GM21528 (cell line): Measurements from ENCODE around the gene SBNO1.
A peak's percentile ranks its signal among the peaks of the same experiment; 100 is the strongest.
"Not testable (repeated sequence)": the region's sequence is repeated elsewhere in the genome, so short reads cannot be mapped to it uniquely, and the experiment has no call there.

Source experiments
- ATAC-seq: cut with Tn5 transposase; IDR thresholded peaks from one replicate; pipeline ENCODE4 v1.9.1; 2021; ENCODE audit warnings: mild to moderate bottlenecking, moderate library complexity; ENCODE audit not compliant: unreplicated experiment, low FRiP score

SBNO1 gene

DNA sequence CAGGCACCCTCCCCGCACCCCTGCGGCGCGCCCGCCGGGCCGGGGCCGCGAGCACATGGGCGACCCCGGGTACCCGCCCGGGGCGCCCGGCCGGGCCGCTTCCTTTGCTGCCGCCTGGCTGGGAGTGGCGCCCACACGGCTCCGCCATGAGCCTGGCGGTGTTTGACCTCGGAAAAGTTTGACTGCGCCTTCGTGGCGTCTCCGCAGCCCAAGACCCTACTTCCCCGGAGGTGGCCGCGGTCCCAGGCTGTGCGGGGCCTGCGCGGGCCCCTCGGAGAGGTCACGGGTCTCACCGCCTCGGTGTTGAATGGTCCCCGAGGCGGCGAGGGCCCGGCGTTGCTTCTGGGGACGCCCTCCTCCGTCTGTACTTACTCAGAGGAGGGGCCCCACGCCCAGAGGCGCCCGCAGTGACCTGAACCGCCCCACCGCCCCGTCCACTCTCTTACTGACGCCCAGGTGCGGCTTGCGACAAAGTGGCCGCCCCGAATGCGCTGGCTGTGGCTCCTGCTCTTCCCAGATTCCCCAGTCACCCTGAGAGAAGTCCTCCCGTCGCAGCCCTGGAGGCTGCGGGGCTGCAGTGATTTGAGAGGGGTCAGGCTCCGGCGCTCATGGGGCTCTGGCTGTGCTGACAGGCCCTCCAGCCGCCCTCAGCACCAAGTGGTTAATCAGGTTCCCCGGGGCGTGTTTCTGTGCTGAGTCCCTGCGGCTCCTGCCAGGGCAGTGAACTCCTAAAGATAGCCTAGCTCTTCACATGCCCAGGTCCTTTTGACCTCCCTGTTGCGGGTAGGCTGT is 25.1 kb upstream of the SBNO1 start:
- ATAC-seq = peak; percentile 11

DNA sequence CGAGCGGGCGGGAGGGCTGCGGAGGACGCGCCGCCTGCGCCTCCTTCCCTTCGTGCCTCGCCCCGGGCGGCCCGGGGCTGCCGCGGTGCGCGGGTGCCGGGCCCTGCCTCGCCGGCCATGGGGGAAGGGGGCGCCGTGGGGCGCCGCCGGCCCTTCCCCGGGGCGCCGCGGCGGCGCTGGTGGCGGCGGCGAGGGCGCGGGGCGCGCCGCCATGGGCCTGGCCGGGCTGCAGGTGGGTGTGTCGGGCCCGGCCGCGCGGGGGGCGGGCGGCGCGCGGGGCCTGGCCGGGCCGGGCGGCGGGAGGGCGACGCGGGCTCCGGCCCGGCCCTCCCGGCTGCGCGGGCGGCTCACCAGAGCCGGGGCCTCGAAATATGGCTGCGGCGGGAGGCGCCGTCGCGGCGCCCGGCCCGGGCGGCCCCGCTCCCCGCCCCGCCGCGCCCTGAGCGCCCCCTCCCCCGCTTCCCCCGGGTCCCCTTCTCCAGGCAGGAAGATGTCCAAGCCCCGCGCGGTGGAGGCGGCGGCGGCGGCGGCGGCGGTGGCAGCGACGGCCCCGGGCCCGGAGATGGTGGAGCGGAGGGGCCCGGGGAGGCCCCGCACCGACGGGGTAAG is 24.4 kb upstream of the SBNO1 start:
- ATAC-seq = peak; percentile 27

DNA sequence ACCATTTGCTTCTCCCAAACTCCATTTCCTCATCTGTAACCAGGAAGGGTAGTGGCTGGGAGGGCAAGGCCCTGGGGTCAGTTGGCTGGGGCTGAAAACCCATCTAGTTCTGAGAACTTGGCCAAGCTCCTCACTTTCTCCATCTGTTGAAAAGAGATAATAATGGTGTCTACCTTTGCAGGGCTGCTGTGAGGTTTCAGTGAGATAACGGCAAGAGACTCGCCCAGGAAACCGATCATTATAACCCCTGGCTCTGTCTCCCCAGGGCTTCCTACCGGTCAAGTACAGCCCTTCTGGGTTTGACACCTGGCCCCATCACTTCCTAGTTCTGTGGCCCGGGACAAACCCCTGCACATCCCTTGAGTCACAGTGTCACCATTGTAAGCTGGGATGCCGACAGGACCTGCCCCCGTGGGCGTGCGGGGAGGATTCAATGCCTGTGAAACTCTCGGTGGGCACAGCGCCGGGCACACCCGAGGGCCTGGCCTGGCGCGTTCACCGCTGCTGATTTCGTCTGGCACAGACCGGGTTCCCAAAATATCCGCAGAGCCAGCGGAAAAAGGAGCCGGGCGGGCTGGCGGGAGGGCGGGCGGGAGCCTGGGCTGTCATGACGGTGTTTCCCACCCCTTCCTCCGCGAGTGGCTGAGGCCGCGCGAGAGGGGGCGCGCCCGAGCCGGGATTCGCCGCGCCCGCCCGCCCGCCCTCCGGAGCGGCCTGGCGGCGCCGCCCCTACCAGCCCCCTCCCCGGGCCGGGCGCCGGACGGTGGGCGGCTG is 23.7 kb upstream of the SBNO1 start:
- ATAC-seq = peak; percentile 43

DNA sequence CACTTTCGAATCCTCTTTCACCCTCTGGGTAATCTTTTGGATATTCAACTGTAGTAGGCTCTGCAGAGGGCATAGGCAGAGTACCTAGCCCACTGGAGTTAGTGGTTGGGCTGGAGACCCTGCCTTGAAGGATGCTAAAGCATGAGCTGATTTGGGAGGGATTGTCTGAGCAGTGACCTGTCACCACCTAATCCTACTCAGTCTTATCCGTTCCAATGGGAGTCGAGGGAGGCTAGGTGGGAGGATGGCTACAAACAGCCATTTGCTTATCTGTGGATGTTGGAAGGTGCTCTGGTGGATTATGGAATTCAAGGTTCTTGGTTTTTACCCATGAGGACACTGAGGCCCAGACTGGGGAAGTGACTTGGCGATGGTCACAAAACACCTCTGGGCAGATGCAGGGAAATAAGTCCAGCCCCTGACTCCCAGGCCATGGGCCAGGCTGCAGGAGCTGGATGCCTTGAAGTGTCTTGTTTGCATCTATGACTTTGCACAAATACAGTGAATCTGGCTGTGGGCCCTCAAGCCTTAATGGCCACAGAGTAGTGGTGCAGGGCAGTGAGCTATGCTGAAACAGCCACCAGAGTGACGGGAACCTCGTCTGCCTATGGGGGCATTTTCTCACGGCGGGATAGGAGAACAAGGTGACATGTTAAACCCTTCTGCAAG is 23.0 kb upstream of the SBNO1 start:
- no peak for ATAC-seq

DNA sequence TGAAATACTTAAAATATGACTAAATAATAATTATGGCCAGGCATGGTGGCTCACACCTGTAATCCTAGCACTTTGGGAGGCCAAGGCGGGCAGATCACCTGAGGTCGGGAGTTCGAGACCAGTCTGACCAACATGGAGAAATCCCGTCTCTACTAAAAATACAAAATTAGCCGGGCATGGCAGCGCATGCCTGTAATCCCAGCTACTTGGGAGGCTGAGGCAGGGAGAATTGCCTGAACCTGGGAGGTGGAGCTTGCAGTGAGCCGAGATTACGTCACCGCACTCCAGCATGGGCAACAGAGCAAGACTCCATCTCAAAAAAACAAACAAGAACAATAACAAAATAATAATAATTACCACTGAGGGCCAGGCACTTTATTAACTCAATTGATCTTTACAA is 20.9 kb upstream of the SBNO1 start:
- ATAC-seq = not testable (repeated sequence)

DNA sequence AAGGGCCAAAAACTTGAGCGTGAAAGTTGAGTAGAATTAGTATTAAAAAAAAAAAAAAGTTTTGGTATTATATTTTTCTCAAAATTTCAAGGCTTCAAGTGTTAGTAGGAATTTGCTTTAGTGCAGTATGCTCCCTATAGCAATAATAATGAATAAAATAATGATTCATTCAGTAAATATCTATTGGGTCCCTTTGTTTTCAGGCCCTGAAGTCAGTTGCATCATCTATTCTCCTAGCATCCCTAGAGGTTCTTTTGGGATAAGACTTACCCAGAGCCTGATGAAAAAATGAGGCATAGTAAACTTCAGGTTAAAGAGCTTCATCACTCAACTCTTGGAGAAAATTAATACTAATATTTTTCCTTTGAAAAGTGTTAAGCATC is 20.3 kb upstream of the SBNO1 start:
- no peak for ATAC-seq

DNA sequence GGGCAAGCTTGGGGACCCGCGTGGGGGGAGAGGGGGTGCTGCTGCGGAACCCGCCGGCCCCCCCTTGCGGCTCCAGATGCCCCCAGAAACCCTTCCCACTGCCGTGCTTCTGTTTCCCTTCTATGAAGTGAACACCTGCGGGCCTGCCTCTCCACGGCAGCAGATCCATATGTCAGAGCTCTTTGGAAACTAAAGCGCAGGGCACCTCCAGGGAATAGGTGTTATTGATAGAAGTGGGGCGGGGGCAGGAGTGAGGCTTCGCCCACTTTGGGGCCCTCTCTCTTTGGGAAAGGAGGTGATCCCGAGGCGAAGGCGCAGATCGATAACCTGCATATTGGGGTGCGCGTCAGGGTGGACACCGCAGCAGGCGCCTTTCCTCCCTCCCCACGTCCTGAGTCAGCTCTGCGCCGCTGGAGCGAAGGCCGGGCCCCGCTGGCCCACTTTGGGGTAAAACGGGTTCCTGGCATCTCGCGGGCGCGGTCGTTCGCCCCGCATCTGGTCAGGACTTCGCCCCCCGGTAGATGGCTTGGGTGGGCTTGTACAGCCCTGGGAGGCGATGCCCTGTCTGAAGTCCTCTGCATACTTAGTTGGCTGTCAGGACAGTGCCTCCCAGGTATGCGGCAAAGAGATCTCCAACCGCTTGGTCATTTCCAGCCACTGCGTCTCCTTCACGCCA is 19.8 kb upstream of the SBNO1 start:
- ATAC-seq = no peak

DNA sequence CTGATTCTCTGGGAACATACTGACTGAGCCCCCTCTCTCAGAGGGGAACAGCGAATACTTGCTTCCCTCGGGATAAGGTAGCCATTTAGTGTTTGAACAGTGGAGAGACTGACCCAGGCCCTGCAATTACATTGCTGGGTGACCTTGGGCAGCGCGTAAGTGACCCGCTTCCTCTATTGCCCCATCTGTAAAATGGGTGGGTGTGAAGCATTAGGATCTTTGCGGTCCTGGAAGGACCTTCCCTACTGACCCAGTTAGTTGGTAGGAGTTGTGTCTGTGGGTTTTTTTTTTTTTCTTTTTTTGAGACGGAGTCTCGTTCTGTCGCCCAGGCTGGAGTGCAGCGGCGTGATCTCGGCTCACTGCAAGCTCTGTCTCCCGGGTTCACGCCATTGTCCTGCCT is 18.0 kb upstream of the SBNO1 start:
- ATAC-seq = no peak

DNA sequence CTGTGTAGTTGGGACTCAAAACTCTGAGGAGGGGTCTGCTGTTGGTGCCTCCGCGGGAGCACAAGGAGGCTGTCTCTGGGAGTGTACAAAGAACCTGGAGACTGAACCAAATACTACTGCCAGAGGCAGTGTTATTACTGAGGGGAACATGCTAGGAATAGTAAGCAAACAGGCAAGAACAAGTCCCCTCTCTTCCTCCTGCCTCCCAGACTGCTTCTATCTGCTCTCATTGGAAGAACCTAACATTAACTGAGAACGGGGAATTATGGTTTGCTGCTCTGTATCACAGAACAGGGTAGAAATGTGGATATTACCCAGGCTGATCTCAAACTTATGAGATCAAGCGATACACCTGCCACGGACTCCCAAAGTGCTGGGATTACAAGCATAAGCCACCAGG is 14.7 kb upstream of the SBNO1 start:
- ATAC-seq = no peak

DNA sequence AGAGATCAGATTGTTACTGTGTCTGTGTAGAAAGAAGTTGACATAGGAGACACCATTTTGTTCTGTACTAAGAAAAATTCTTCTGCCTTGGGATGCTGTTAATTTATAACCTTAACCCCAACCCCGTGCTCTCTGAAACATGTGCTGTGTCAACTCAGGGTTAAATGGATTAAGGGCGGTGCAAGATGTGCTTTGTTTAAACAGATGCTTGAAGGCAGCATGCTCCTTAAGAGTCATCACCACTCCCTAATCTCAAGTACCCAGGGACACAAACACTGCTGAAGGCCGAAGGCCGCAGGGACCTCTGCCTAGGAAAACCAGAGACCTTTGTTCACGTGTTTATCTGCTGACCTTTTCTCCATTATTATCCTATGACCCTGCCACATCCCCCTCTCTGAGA is 7.8 kb upstream of the SBNO1 start:
- not testable (repeated sequence) for ATAC-seq

DNA sequence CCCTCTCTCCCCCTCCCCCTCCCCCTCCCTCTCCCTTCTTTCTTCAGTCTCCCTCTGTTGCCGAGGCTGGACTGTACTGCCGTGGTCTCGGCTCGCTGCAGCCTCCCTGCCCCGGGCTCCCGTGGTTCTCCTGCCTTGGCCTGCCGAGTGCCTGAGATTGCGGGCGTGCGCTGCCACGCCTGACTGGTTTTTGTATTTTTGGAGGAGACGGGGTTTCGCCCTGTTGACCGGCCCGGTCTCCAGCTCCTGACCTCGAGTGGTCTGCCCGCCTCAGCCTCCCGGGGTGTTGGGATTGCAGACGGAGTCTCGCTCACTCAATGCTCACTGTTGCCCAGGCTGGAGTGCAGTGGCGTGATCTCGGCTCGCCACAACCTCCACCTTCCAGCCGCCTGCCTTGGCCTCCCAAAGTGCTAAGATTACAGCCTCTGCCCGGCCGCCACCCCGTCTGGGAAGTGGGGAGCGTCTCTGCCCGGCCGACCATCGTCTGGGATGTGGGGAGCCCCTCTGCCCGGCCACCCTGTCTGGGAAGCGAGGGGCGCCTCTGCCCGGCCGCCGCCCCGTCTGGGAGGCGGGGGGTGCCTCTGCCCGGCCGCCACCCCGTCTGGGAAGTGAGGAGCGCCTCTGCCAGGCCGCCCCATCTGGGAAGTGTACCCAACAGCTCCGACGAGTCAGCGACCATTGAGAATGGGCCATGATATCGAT is 7.2 kb upstream of the SBNO1 start:
- ATAC-seq = not testable (repeated sequence)

DNA sequence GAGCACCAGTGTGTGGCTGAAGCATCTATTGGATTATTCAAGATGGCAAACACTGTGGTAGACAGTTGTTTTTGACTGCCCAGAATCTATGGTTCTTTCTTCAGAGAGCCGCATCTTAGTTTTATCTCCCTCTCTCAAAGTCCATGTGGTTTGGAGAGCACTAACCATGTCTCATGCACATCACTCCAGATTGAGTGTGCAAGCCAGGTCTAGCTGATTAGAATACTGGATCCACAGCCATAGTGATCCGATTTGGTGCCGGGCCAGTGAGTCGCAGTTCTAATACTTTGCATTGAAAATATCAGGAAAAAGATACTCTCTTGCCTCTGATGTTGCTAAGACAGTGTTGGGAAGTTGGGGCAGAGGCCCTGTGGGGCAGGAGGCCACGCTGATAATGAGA is 4.6 kb upstream of the SBNO1 start:
- ATAC-seq = no peak

DNA sequence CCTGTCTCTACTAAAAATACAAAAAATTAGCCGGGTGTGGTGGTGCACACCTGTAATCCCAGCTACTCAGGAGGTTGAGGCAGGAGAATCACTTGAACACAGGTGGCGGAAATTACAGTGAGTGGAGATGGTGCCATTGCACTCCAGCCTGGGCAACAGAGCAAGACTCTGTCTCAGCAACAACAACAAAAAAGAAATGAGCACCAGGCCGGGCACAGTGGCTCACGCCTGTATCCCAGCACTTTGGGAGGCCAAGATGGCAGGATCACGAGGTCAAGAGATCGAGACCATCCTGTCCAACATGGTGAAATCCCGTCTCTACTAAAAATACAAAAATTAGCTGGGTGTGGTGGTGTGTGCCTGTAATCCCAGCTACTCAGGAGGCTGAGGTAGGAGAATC is 3.8 kb upstream of the SBNO1 start:
- ATAC-seq = not testable (repeated sequence)

DNA sequence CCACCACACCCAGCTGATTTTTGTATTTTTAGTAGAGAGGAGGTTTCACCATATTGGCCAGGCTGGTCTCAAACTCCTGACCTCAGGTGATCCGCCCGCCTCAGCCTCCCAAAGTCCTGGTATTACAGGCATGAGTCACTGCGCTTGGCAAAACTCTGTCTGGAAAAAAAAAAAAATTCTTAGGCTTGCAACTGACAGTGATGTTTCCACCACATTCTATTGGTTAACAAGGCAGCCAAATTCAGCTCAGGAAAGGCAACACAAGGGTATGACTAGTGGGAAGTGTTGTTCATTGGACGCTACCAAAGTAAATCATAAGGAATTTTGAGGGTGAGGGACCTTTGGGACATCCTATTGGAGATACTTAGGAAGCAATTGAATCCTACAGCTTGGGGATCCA is 2.9 kb upstream of the SBNO1 start:
- no peak for ATAC-seq

DNA sequence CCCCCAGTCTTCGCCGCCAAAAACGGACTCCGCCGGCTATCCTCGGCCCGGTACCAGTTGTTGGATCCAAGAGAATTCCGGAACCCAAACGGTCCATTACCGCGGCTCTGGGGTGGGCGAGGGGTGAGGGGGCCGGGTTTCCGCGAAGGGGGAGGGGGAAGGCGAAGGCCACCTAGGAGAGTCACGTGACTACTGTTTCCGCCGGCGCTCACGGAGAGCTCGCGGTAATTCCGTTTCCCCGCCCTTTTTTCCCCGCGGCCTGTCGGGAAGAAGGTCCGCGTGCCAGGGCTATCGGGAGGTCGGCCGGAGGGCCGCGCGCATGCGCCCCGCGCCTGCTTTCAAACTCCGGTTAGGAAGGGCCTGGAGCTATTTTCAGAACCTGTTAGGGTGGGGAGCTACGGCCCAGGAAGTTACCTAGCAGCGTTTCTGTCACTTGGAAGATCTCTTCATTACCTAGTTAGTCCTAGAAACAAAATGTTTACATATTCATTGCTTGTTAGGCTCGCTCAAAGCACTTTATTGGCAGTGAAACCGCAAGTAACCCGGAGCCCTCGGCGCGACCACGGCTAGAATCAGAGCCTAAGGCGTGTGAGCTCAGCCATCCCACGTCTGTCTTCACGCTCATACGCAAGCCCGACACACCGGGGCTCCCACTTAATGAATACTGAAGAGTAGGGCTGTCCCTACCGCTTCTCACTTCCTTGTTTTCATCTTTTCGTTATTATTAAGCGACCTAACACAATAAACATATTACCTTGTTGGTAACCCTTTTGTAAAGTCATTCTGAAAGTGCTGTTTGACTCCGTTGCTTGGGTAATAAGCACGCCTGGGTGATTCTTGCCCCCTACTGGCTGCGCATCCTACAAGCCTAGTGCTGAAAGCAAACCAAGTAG is 624 bp upstream of the SBNO1 start:
- peak; percentile 62 for ATAC-seq

DNA sequence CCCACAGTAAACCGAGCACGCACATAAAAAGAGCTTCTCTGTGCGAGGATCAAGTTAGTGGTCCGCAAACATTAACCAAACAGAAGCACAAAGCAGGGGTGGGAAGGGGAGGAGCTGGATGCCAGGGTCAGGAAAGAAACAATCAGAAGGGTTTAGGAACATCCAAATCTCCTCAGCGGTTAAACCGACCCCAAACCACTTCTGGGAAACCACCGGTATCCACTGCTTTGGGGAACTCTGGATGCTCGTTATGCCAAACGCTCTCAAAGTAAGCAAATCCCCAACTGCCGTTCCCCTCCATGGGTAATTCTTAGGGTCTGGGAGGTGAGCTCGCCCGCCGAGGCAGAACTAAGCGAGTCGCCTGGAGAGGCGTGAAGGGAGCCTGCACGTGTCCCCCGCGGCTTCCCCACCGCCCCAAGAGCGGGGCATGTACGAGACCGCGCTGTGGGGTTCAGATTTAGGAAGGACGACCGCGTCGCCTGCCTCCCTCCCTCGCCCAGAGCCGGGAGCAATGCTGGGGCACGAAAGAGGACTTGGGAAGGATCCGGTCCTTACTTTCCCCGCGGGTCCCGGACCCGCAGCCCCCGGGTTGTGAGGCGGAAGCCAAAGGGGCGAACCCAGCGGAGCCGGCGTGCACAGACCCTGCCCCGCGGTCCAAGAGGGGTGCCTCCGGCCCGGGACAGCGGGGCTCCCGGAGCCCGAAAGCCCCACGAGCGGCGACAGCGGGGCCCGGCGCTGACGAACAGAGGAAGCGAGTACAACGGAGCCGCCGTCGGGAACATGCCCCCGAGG is 711 bp downstream of the SBNO1 start:
- ATAC-seq = no peak

DNA sequence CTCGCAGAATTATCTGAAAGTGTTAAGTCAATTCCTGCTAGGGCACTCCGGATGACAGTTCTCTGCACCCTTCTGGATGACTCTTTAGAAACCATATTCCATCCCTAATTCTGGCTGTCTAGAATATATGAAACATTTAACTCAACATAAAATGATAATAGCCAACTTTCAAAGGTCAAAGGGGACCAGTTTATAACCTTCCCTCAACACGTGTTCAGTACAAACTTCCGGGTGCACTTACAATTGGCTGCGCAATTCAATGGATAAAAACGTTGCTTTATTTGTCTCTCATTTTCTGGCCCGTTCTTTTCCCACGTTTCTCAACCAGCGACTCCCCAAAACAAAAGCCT is 1.3 kb downstream of the SBNO1 start:
- ATAC-seq = no peak

DNA sequence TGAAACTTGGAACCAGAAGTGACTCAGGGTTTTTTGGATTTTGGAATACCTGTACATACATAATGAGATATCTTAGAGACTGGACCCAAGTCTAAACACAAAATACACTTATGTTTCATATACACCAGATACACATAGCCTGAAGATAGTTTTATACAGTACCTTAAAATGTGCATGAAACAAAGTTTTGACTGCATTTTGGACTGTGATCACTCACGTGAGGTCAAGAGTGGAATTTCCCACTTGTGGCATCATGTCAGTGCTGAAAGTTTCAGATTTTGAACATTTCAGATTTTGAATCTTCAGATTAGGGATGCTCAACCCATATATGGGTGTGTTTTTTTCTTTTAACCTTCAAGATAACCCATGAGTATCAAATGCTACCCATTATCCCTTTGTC is 6.6 kb downstream of the SBNO1 start:
- ATAC-seq = no peak
